ENCODE results near the gene ZEB2.

Gene ZEB2

DNA sequence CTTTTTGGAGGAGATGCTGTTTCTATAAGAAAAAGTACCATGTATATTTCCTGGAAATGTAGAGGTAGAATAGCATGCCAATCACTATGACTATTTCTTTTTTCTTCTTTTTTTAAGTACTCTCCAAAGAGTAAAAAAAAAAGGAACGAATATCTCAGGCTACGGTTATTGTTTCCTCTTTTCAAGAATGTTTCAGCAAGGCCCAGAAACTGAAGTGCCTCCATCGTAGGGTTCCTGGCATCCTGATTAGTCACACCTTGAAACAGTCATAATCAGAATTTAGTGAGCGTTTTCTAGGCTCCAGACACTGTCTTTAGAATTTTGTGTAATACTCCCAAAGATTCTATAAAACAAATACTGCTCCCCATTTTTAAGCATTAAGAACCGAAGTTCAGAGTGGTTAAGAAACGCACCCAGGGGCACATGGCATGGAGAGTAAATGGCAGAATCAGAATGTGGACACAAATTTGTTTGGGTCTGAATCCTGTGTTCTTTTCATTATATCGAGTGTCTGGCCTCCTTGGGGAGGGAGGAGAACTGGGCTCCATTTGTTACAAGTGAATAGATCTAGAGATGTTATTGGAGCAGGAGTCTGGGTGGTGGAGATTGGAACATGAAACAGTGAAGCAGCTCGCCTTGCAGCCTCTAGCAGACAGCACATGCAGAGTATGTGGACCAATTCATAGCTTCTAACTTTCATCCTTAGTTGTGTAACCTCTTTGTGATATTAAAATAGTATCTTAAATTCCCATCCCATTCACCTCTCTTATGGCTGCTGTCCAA lies 26.7 kb downstream of the ZEB2 start:
- no peak for DNase-seq

DNA sequence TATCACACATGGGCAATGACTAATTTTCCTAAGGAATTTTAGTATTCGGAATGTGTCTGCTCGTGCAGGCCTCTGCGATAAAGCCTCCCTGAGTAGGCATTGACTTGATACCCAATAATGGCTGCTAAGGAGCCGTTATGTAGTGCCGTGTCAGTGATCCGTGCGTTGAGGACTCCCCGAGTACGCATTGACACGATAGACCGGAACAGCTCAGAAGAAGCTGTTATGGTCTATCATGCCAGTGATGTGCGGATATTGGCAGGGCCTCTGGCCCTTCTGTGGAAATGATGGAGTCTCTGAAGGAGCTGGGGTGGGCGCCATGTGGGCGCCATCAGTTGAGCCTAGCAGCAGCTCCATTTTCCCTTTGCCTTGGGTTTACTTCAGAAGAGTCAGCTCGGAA lies 29.1 kb downstream of the ZEB2 start:
- no peak for DNase-seq

DNA sequence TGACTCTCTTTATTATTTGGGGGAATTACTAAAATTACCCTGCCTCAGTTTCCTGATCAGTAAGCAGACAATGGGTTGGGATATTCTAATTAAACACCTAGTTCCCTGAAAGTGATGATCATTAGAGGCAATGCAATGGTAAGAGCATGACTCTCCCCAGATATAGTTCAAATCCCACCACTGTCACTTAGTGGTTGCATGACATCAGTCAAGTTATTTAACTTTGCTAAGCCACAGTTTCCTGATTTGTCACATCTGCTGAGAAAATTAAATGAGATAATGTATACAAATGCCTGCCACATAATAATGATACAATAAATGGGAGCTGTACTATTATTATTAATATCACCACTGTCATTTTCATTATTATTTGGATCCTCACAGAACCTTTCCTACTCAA lies 29.9 kb downstream of the ZEB2 start:
- DNase-seq, result no peak

DNA sequence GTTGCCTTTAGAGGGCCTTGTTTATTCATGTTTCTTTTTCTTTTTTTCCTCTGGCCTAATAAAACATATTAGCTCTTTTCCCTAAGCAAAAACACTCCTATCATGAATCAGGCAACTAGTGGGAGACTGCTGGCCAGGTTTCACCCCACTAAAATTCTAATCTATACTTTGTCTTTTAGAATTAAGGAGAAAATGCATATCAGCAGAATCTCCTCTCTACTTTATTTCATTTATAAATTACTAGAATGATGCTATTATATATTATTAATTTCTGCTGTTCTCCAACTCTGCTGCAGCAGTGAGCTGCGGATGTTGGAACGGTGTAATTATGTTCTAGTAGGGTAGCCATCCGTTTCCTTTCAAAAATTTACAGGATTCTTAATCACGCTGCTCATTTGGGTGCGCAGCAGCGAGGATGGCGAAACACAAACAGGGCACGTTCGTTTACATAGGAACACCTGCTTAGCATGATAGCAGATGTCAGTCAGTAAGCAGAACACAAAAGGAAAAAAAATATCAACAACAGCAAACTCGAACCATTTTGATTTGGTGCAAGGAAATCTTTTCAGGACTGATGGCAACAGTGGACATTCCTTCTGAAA lies 30.5 kb downstream of the ZEB2 start:
- DNase-seq, result no peak

DNA sequence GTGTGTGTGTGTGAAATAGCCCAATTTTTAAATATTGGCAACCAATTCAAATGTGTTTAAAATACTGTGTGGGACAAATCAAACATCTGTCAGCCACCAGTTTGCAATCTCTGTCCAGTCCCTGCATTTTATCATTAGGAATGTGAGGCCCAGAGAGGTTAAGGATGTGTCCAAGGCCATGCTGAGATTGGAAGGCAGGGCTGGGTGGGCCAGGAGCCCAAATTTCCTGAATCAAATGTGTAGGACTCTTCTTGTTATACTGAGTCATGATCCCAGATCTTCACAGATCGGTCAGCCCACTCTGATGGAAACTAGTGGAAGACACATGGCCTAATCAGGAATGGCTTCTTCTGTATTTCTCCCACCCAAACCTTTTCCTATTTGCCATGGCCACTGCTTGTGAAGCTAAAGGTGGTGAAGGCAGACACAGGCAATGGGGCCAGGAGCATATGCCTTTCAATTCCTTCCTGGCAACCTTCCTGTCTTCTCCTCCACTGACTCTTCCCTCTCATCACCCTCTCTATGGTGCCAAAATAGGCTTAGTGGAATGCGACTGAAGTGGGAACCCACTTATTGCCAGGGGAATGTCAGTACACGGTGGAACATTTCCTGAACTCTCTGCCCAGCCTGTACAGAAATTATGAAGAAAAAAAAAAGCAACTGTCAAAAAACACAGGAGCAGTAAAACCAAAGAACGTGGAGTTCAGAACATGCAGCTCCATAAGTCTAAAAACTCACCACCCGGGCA lies 35.5 kb downstream of the ZEB2 start:
- no peak for DNase-seq

DNA sequence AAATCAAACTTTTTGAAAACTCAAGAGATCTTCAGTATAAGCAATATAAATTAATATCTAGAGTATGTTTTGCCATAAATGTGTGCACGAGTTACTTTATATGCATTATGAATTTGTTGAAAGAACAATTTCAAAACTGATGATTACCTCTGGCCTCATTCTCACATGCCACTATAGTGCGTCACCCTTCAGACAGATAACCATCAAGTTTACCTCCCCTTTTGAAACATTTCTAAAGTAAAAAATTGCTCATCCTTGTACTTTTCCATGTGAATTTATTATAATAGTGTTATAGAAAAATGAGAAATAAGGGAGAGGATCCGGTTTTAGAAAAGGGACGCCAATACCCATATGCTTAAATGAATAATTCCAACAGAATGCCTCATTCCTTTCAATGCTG lies 38.3 kb downstream of the ZEB2 start:
- DNase-seq, result no peak

DNA sequence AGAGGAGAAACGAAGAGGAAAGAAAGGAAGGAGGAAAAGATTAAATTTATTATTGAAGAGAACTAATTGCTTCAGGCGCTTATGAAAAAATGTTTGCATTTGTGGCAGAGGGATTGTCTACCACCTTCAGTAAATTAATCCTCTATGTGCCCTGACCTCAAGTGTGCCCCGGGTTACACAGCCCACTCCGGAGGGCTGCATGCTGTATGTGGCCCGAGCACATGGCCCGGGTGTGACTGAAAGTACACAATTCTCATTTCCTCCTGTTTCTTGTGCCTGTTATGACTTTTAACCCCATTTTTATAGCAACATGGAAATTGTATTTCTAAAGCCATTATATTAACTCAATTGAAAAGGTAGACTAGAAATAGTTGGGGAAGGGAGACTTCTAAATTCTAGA lies 38.8 kb downstream of the ZEB2 start:
- no peak for DNase-seq

DNA sequence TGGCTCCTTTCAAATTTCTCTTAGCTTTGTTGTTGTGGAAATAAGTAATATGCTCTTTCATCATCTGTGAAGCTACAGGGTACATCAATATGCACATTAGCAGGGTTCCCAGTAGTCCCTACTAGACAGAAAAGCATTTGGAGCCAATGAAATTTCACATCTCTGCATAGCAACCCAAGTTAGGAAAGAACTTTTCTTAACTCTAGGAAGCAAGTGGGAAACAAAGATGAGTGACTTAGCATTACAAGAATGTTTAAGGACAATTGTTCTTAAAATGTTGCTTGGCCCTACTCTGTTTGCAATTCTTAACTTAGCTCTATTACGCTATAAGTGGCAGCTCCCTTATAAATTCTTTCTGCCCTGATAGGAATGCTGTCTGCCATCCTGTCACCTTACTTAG lies 39.6 kb downstream of the ZEB2 start:
- no peak for DNase-seq

DNA sequence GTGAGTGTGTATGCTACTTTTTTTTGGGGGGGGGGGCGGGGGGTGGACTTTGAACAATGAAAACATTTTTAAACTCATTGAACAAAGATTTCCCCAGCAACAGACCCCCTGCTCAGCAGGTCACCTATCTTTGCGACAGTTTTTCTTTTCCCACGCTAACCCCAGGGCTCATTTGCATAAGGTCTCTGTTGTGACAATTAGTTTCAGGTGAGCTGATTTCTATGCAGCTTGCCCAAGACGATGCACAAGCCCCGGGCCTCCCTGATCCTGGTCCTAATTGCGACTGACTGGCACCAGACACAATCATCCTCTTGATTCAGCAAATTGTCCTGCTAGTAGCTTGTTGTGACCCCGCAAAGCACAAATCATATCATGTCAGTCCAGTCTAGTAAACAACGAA lies 40.3 kb downstream of the ZEB2 start:
- DNase-seq, result no peak

DNA sequence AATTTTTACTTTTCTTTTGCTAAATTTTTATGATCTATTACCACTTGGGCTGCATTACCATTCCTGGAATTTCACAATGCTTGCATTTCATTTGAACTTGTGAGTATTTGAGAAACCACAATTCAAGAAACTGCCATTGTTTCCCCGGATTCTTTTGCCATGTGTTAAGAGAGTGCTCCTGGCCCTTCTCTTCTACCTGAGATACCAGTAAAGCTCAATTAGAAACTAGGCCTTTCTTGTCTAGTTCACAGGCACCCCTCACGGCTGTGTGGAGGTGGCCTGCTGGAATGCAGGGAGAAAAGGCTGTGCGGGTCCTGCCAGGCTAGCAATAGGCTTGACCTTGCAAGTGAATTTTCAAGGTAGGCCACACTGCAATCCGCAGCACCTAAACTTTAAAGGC lies 40.8 kb downstream of the ZEB2 start:
- no peak for DNase-seq

DNA sequence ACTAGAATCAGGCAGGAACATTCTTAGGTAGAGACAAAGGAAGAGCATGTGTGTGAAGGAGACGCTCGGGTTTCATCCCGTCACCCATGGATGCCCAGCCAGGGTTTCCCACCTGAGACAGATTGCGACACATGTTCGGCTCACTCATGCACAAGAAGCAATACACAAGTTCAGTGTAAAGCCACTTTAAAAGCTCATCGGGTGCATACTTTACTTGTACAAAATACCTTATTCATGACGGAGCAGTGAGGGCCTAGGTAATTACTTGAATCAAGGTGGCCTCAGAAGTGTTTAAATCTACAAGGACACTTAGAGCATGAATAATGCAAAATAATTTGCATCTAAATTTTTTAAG lies 42.0 kb downstream of the ZEB2 start:
- DNase-seq, result no peak

DNA sequence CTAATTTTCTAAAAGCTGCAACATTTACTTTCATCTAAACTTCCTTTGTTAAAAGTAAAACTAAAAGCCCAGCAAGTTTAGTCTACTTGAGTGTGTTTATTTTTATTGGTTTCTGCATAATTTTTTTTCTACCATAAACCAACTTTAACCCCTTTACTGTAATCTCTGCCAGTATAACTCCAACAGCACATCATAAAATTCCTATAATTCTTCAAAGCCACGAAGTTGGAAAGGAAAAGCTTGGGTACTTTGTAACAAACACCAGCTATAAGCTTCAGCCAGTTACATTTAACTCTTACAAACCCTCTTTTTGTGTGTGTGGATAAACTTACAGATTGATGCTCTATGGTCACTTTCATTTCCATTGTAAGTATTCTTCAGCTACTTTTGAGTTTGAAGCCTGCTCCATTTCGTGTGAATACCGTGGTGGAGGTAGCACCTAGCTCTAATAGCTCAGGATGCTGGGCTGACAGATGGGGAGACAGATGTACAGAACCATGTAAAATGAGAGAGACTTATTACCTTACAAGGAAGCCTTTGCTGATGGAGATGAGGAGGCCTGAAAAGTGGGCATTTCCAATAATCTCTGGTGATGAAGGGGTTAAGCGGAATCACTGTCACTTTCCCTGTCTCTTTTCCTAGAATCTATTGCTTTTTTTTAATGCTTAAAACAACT lies 42.5 kb downstream of the ZEB2 start:
- no peak for DNase-seq

DNA sequence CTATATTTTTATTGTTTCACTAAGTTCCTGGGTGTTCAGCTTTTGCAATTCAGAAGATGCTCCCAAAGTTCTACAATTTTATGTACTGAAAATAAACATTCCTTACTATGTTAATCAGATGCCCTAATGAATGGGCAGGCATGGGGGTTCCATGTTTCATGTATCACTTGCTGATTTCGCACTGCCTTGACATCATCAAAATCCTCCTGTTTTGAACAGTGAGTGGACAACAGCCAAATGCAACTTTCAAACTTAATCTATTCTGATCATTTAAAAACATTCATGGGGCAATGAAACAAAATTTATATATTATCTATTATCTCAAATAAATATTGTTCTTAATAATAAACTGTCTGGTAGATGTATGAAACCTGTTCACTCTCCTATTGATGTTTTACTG lies 43.2 kb downstream of the ZEB2 start:
- DNase-seq, result no peak

DNA sequence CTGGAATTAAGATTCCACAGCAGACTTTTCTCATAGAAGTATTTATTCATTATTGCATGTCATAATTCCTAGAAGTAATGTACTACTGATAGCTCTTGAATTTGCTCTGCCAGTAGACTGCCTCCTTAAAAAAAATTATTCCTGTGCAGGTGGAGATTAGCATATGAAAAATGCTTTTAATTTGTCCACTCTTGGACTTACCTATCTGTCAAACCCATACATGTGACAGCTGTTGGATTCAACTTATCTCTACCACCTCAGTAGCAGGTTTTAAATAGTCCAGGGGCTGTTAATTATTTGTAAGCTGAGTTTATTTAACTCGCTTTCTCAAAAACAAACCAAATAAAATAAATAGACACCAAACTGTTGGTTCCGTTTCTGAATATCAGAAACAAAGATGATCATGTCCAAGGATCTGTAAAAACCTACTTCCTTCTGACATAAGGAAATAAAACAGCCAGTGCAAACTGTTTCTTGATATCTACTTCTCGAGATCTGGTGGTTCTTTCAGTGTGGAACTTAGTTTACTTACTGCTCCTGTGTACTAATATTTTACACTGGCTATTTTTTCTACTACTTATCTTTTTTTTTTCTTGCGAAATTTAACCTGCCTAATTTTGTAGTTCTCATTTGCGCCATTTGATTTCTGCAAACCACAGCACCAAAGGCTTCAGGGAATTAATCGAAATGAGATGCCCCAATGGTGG lies 44.2 kb downstream of the ZEB2 start:
- DNase-seq, result no peak

DNA sequence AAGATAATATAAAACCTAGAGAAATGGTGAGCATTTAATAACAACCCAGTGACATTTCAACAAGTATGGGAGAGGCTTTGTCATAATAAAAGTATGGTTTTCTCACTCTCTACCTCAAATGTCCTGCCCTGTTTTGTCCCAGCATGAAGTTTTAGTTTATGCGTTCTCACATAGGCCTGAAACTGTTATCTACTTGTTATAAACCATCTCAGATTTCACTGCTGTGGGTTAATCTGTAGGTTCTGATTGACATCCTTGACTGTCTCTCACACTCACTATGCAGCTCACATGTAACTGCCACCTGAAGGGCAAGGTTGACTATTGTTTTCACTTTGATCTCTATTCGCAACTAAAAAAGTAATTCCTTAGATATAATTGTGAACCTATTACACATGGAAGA lies 44.9 kb downstream of the ZEB2 start:
- DNase-seq, result peak in 1 of 2 donors; percentile 37

DNA sequence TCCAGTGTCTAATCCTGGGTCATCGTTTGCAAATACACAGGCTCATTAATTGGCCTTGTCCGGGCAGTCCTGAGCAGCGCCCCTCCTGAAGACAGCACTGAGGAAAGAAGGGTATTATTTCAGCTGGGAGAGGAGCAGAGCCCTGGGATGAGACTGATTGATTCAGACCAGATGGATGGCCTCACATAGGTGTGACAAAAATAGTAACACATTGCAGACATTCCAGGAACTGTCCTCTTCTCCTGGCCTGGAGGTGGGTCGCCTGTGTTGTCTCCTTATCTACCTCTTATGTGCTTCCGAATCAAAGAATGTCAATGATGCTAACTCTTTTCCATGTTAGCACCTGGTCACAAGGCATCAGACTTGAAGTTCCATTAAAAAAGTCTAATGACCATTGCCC lies 45.9 kb downstream of the ZEB2 start:
- no peak for DNase-seq

DNA sequence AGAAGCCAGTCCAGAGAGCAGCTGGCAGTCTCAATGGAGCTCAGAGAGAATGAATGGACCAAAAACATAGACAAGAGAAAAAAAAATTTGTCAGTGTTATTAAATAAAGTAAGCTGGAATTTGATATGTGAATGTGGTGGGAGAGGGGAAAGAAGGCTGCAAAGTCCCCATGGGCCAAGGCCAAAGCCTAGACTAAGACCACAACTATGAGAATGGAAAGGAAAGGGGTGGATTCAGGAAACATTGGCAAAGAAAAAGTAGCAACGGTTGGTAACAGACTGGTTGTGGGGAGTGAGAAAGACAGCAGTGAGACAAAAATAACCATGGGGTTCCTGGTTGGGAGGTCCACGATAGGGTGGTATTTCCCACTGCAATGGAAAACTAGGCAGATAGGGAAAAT lies 47.0 kb downstream of the ZEB2 start:
- no peak for DNase-seq

DNA sequence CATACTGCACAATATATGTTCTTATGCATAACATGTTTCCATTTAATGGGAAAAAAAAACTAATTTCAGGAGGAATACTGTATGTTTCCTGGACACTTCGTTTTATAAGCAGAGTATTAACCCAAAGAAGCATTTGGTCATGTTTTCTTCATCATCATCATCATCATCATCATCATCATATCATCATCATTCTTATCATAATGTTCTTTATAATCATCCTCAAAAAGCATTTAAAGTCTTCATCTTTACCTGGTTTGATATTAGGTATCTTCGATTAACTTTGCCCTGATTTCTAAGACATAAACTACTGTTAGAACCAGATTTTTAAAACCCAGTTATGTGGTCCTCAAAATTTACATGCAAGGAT lies 47.9 kb downstream of the ZEB2 start:
- DNase-seq, result no peak

DNA sequence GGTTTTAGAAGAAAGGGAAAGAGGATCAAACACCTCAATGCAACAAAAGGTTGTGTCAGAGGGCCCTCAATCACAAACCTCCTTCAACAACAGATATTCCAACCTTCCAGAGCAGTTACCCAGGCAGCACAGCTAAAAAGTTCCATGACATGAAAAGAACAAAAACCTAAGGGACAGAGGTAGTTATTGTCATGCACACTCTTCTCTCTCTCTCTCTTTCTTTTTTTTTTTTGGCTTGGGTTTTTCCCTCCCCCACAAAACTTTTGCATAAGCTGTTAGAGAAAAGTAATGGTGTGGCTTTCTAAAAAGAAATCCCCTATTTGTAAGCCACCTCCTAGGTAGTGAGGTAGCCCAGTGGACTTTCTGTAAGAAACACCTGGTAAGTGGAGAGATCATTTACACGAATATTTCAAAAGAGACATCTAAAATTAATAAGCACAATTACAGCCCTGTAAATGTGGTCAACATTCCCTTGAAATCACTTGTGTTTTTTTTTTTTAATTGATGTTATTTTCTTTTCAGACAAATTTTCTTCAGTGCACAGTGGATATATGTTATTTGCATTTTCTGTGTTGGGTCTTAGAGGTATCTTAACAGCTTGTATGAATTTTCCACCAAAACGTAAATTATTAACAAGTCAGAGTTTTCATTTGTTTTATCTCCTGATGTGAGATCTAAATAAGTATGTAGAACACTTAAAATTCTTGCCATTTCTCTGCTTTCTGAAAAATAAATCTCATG lies 48.4 kb downstream of the ZEB2 start:
- DNase-seq, result no peak

DNA sequence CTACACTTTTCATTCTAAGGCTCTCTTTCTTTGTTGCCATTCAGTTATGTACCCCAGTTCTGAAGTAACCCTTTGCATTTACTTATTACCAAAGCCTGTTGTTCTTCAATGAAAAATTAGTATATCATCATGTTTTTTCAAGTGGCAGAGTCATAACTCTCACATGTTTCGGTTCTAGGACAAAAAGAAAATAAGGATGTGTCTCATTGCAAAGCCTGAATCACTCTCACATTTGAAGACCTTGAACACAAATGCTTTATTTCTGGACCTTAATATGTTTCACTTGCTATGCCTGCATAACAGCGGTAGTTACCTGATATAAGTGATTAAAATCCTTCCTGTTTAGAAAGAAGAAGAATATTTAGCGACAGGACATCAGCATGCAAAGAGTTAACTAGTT lies 49.1 kb downstream of the ZEB2 start:
- no peak for DNase-seq

DNA sequence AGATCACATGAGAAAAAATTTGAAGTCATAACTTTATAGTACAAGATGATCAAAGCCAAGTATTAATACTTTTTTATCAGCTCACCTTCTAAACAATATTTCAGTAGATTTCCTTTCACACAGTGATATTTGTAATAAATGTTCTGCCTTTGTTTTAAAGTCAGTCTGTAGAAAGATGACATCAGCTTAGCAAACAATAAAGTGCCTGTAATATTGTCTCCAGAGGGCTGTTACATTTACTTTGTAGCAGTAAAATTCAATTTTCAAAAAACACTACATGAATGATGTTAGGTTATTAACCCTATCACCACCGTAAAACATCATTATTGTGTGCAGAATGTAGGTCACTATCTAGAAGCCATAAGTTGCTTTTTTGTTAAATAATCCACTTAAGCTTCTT lies 49.6 kb downstream of the ZEB2 start:
- DNase-seq, result no peak

DNA sequence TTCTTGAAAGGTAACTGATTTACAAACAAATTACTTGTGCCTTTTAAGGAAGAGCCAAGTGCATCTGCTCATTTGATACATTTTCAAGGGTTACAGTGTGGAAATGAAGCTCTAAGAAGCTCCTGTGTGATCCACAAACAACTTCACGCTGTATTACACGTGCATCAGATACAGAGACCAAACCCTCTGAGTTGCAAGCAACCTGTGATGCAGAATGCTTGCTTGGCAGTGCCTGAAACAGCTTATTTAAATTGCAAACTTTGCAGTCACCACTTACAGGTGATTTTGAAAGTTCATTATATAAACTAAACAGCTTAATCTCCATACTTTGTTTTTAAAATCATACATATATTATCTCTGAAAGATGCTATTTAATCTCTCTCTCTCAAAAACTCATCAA lies 50.1 kb downstream of the ZEB2 start:
- DNase-seq, result no peak

All from CD4-positive, alpha-beta T cell treated with Interleukin-1 beta for 1 hour (primary cell).